B cell (primary cell): Measurements from ENCODE around the gene STX10. TPM values are rescaled to one million over a fixed set of nuclear protein-coding genes. Genes with fewer than 3 reads are reported as not detected.

Experiments used
- ATAC-seq: fragments of 200-7000 bp; cut with Tn5 transposase; one replicate; pipeline ENCODE4 v1.10.0; 2021; ENCODE audit warnings: low read depth, mild to moderate bottlenecking, moderate number of reproducible peaks, moderate library complexity
- CTCF ChIA-PET: fragments of 350-600 bp; sonication (Branson Sonifier 250); formaldehyde crosslinking; loops from one replicate; lab custom pipeline; 2021; ENCODE audit warnings: antibody characterized with exemption, inconsistent platforms; lab: Charles Lee
- POLR2A ChIA-PET: fragments of 350-600 bp; sonication (Branson Sonifier 250); formaldehyde crosslinking; loops from one replicate; lab custom pipeline; 2021; ENCODE audit warnings: antibody characterized with exemption; lab: Charles Lee
- DNase-seq: peaks from one replicate; pipeline ENCODE4 v3.0.0; 2013
- H2AFZ ChIP-seq: 2 replicates; pipeline ENCODE4 v1.6.1; 2012; ENCODE audit warnings: mild to moderate bottlenecking, low read depth, low read length; ENCODE audit not compliant: insufficient read depth, poor library complexity, severe bottlenecking
- H3K27ac ChIP-seq, 2 donors: 1 replicate in 1 of 2; 2 replicates in 1 of 2; pipeline ENCODE4 v1.5.1; 2012 to 2013; ENCODE audit warnings: low read length in 2 of 2, mild to moderate bottlenecking in 2 of 2, moderate library complexity in 1 of 2
- H3K27me3 ChIP-seq, 4 experiments: fragments of 200-600 bp in 1 of 4; sonication (generic) in 1 of 4; replicated peaks in 1 of 4; 1 replicate in 2 of 4; 2 replicates in 2 of 4; pipeline versions ENCODE4 v1.6.1 to v1.7.0; 2013 to 2016; ENCODE audit warnings: low read length in 3 of 4, mild to moderate bottlenecking in 2 of 4, mixed read lengths in 1 of 4, moderate library complexity in 1 of 4; ENCODE audit not compliant: insufficient read depth in 4 of 4, control insufficient read depth in 3 of 4; ENCODE audit errors: control extremely low read depth in 1 of 4
- H3K36me3 ChIP-seq, 2 experiments: replicated peaks in 1 of 2; 1 replicate in 1 of 2; 2 replicates in 1 of 2; pipeline versions ENCODE4 v1.6.1 to v1.7.1; 2013; ENCODE audit warnings: low read length in 1 of 2; ENCODE audit not compliant: insufficient read depth in 2 of 2, control insufficient read depth in 1 of 2; ENCODE audit errors: control extremely low read depth in 1 of 2, extremely low read depth in 1 of 2
- H3K4me1 ChIP-seq, 2 donors: fragments of 200-600 bp in 1 of 2; sonication (generic) in 1 of 2; 1 replicate in 1 of 2; 2 replicates in 1 of 2; pipeline versions ENCODE4 v1.5.1 to v1.6.1; 2013 to 2017; ENCODE audit warnings: low read length in 2 of 2; ENCODE audit not compliant: control insufficient read depth in 2 of 2, insufficient read depth in 2 of 2
- H3K4me2 ChIP-seq: replicated peaks from 2 replicates; pipeline ENCODE3; 2012; ENCODE audit warnings: mild to moderate bottlenecking, low read depth, low read length; ENCODE audit not compliant: poor library complexity, severe bottlenecking
- H3K4me3 ChIP-seq, 5 experiments: fragments of 200-600 bp in 1 of 5; sonication (generic) in 1 of 5; 1 replicate in 3 of 5; 2 replicates in 2 of 5; pipeline versions ENCODE4 v1.5.1 to v1.7.0; 2011 to 2016; ENCODE audit warnings: low read length in 4 of 5, mild to moderate bottlenecking in 4 of 5, low read depth in 2 of 5, control low read depth in 1 of 5, moderate library complexity in 1 of 5; ENCODE audit not compliant: insufficient read depth in 1 of 5; ENCODE audit errors: control extremely low read depth in 1 of 5, extremely low read depth in 1 of 5
- H3K79me2 ChIP-seq: fragments of 200-600 bp; sonication (generic); one replicate; pipeline ENCODE4 v1.6.0; 2016; ENCODE audit warnings: low read length; ENCODE audit not compliant: control insufficient read depth, insufficient read depth
- H3K9ac ChIP-seq: fragments of 200-600 bp; sonication (generic); 2 replicates; pipeline ENCODE4 v1.6.1; 2017; ENCODE audit warnings: mild to moderate bottlenecking, low read length, moderate library complexity
- H3K9me3 ChIP-seq, 3 donors: one replicate each; pipeline versions ENCODE4 v1.6.1 to v1.7.1; 2013; ENCODE audit warnings: low read length in 2 of 3; ENCODE audit not compliant: control insufficient read depth in 2 of 3, insufficient read depth in 1 of 3; ENCODE audit errors: control extremely low read depth in 1 of 3
- H4K20me1 ChIP-seq: 2 replicates; pipeline ENCODE4 v1.6.0; 2012; ENCODE audit warnings: mild to moderate bottlenecking, low read length; ENCODE audit not compliant: insufficient read depth, control insufficient read depth, poor library complexity, severe bottlenecking
- H3K27ac Mint-ChIP-seq: one replicate; pipeline ENCODE4 v1.8.0; 2021; ENCODE audit warnings: mixed read lengths
- H3K27me3 Mint-ChIP-seq: one replicate; pipeline ENCODE4 v1.8.0; 2021; ENCODE audit warnings: mixed read lengths
- H3K4me1 Mint-ChIP-seq: one replicate; pipeline ENCODE4 v1.8.0; 2021; ENCODE audit warnings: mixed read lengths
- H3K4me3 Mint-ChIP-seq: one replicate; pipeline ENCODE4 v1.8.0; 2021; ENCODE audit warnings: mixed read lengths
- H3K9me3 Mint-ChIP-seq: one replicate; pipeline ENCODE4 v1.8.0; 2022; ENCODE audit warnings: mixed read lengths; ENCODE audit not compliant: insufficient read depth
- CTCF ChIP-seq: fragments of 200-600 bp; IDR thresholded peaks from one replicate; pipeline ENCODE4 v1.8.0; 2022; ENCODE audit warnings: antibody characterized with exemption, mild to moderate bottlenecking
- EZH2 ChIP-seq: IDR thresholded peaks from 2 replicates; pipeline ENCODE4 v1.6.1; 2012; ENCODE audit warnings: borderline replicate concordance, low read depth, mild to moderate bottlenecking, moderate library complexity, low read length; ENCODE audit not compliant: insufficient read depth, poor library complexity, severe bottlenecking
- WGBS: methylation state at CpG from one replicate; pipeline ENCODE4 v1.1.5; 2013; ENCODE audit warnings: missing lambda C conversion rate; ENCODE audit not compliant: insufficient coverage; 5-methylcytosine and 5-hydroxymethylcytosine counted together
- intact Hi-C: fragments of 100-400 bp; cut with micrococcal nuclease; formaldehyde crosslinking; loops from one replicate; pipeline ENCODE4 v1.10.0; 2022
- polyA plus RNA-seq: library from polyadenylated mRNA; depleted of rRNA; stranded (reverse); fragments of >200 nt; gene quantifications from 2 replicates; pipeline ENCODE4 v1.2.3, GENCODE V29; 2012
- total RNA-seq, 2 donors: library from RNA; stranded (reverse); fragments of 120-200 nt in 1 of 2; gene quantifications; 1 replicate in 1 of 2; 2 replicates in 1 of 2; pipeline versions ENCODE4 v1.2.3 to v1.2.4, GENCODE V29; 2013 to 2022

STX10 gene
- total and polyA plus RNA-seq, 2 donors (not counting 1 experiment from before 2014, with no cell fraction given), result 59.0 to 147 TPM

GRCh38 chr19:13094771-13095392 is 55.3 kb downstream of the STX10 start:
- Mint-ChIP-seq H3K4me3 (peak overlapping the region; percentile 93), H3K27ac (peak overlapping the region; percentile 93)
- H3K27ac ChIP-seq, result peak overlapping the region; percentile 43 to 87

More at GRCh38 chr19:13094771-13095392, 55.3 kb downstream of the STX10 start:
- 1% methylated on average over 8 of the region's 16 CpGs for WGBS
- ATAC-seq, result peak; percentile 10
- peaks cover under 1 to 10% of the 10 kb centered on the region in 2 experiments for H3K36me3 ChIP-seq
- H3K4me2 ChIP-seq, result peak overlapping the region; percentile 99
- no peaks in the 10 kb centered on the region for H3K9me3 ChIP-seq
- CTCF ChIA-PET, result interaction anchor here (0.7 to 8.2 kb wide), 32 partner anchors 8 to 494 kb away, joined by 3 to 285 read pairs (median 6); partner anchors contain the start of genes DAND5, GCDH, IER2 and NACC1
- H3K27me3 Mint-ChIP-seq, result no peaks in the 10 kb centered on the region
- DNase-seq, result peak; percentile 77
- peak overlapping the region; percentile 34 to 96 (median 92) for H3K4me3 ChIP-seq
- no peaks in the 10 kb centered on the region for H3K27me3 ChIP-seq
- peaks cover 11% of the 10 kb centered on the region for H4K20me1 ChIP-seq
- peak overlapping the region; percentile 60 for H2AFZ ChIP-seq
- no peaks in the 10 kb centered on the region for H3K9me3 Mint-ChIP-seq
- POLR2A ChIA-PET, result interaction anchor here (0.6 to 4.2 kb wide), 18 partner anchors 9 to 709 kb away, joined by 3 to 107 read pairs (median 6); partner anchors contain the start of genes FBXW9, IER2, LYL1 and NACC1
- H3K9ac ChIP-seq, result peak overlapping the region; percentile 78
- TF ChIP-seq EZH2 (no peak), CTCF (no peak)
- peaks cover 21 to 45% of the 10 kb centered on the region in 2 donors for H3K4me1 ChIP-seq
- intact Hi-C loops, result loop anchor here (1.0 to 5.0 kb wide), 2 partner anchors 9 to 63 kb away; no protein-coding TSS in a partner anchor
- peaks cover 38% of the 10 kb centered on the region for H3K4me1 Mint-ChIP-seq
- peaks cover 22% of the 10 kb centered on the region for H3K79me2 ChIP-seq
